HCT116 (cell line): ENCODE data around the gene THSD4. TPM values are rescaled to one million over a fixed set of nuclear protein-coding genes. Genes with fewer than 3 reads are reported as not detected.

ENCODE experiments used
- ATAC-seq: fragments of 200-7000 bp; cut with Tn5 transposase; 2 replicates; pipeline ENCODE4 v1.9.1; 2020; ENCODE audit warnings: mild to moderate bottlenecking, moderate library complexity
- BruUV-seq: library from RNA; stranded (reverse); fragments of 400-500 nt; replicated peaks from 2 replicates; lab custom pipeline; 2021; lab: Mats Ljungman, UMichigan
- CTCF ChIA-PET: fragments of 300-600 bp; sonication (Branson Sonifier 250); formaldehyde crosslinking; loops from one replicate; lab custom pipeline; 2021; ENCODE audit warnings: antibody characterized with exemption; lab: Charles Lee
- POLR2A ChIA-PET: fragments of 300-600, 350-600 bp; sonication (Branson Sonifier 250); formaldehyde crosslinking; loops from one replicate; lab custom pipeline; 2021; ENCODE audit warnings: antibody characterized with exemption; lab: Charles Lee
- RAD21 ChIA-PET, 2 experiments: fragments of 300-600 bp; sonication (Branson Sonifier 250); formaldehyde crosslinking; loops; one replicate each; lab custom pipeline; 2023; ENCODE audit warnings: low total read pairs in 2 of 2; ENCODE audit not compliant: uncharacterized antibody in 2 of 2, unreplicated experiment in 2 of 2, low non-redundant PET in 1 of 2; lab: Charles Lee
- DNase-seq: peaks from one replicate; pipeline ENCODE4 v3.0.0-alpha.2; 2010; ENCODE audit warnings: low read depth, low spot score
- H2AFZ ChIP-seq: fragments of 200-600 bp; shearing (Covaris generic), sonication (generic); 2 replicates; pipeline ENCODE4 v1.6.1; 2017; ENCODE audit warnings: low read depth, mixed run types, mixed read lengths, antibody characterized with exemption, low read length; ENCODE audit not compliant: poor library complexity, severe bottlenecking
- H3K27ac ChIP-seq: 2 replicates; pipeline ENCODE4 v1.5.1; 2012; ENCODE audit warnings: low read depth, low read length
- H3K27me3 ChIP-seq: fragments of 200-600 bp; sonication (generic); 2 replicates; pipeline ENCODE4 v1.6.1; 2016; ENCODE audit warnings: mixed run types, low read length, mixed read lengths; ENCODE audit not compliant: insufficient read depth
- H3K36me3 ChIP-seq, 2 experiments: fragments of 200-500 bp in 1 of 2; fragments of 200-600 bp in 1 of 2; sonication (Bioruptor generic) in 1 of 2; sonication (generic) in 1 of 2; 2 replicates each; pipeline versions ENCODE4 v1.5.1 to v1.6.1; 2014 to 2016; ENCODE audit warnings: low read length in 2 of 2, inconsistent platforms in 1 of 2, mixed read lengths in 1 of 2, mixed run types in 1 of 2; ENCODE audit not compliant: insufficient read depth in 2 of 2, control insufficient read depth in 1 of 2
- H3K4me1 ChIP-seq, 2 experiments: fragments of 200-600 bp in 1 of 2; sonication (generic) in 1 of 2; 2 replicates each; pipeline versions ENCODE4 v1.5.1 to v1.6.1; 2012 to 2017; ENCODE audit warnings: low read length in 2 of 2, inconsistent platforms in 1 of 2, mild to moderate bottlenecking in 1 of 2, mixed read lengths in 1 of 2, mixed run types in 1 of 2, moderate library complexity in 1 of 2; ENCODE audit not compliant: insufficient read depth in 2 of 2, control insufficient read depth in 1 of 2
- H3K4me2 ChIP-seq: fragments of 200-600 bp; sonication (generic); 2 replicates; pipeline ENCODE4 v1.6.1; 2017; ENCODE audit warnings: mixed run types, low read length, mixed read lengths
- H3K4me3 ChIP-seq, 2 experiments: fragments of 200-600 bp in 1 of 2; sonication (generic) in 1 of 2; replicated peaks in 1 of 2; 2 replicates each; pipeline ENCODE4 v1.5.1; 2011 to 2016; ENCODE audit warnings: low read length in 2 of 2, control low read depth in 1 of 2, low read depth in 1 of 2, mild to moderate bottlenecking in 1 of 2, mixed read lengths in 1 of 2, mixed run types in 1 of 2
- H3K79me2 ChIP-seq: fragments of 200-600 bp; sonication (generic); 2 replicates; pipeline ENCODE4 v1.6.1; 2017; ENCODE audit warnings: mild to moderate bottlenecking, mixed run types, low read length, moderate library complexity, mixed read lengths; ENCODE audit not compliant: insufficient read depth
- H3K9ac ChIP-seq: fragments of 200-600 bp; sonication (generic); 2 replicates; pipeline ENCODE4 v1.6.1; 2016; ENCODE audit warnings: low read length, mixed read lengths
- H3K9me2 ChIP-seq: fragments of 200-600 bp; sonication (generic), shearing (Covaris generic); 2 replicates; pipeline ENCODE4 v1.6.1; 2017; ENCODE audit warnings: mixed run types, mild to moderate bottlenecking, moderate library complexity; ENCODE audit not compliant: insufficient read depth
- H3K9me3 ChIP-seq, 2 experiments: fragments of 200-500 bp in 1 of 2; fragments of 200-600 bp in 1 of 2; sonication (Bioruptor generic) in 1 of 2; sonication (generic) in 1 of 2; 2 replicates each; pipeline ENCODE4 v1.6.1; 2014 to 2017; ENCODE audit warnings: low read length in 2 of 2, mixed read lengths in 2 of 2, inconsistent platforms in 1 of 2, low read depth in 1 of 2, mild to moderate bottlenecking in 1 of 2, mixed run types in 1 of 2, moderate library complexity in 1 of 2; ENCODE audit not compliant: control insufficient read depth in 1 of 2, insufficient read depth in 1 of 2
- H4K20me1 ChIP-seq: fragments of 200-600 bp; sonication (generic), shearing (Covaris generic); 2 replicates; pipeline ENCODE4 v1.6.1; 2017; ENCODE audit warnings: mixed run types, mild to moderate bottlenecking, moderate library complexity; ENCODE audit not compliant: insufficient read depth
- CBX3 ChIP-seq: IDR thresholded peaks from 2 replicates; pipeline ENCODE4 v1.6.1; 2012; ENCODE audit warnings: low read depth
- CEBPB ChIP-seq: IDR thresholded peaks from 2 replicates; pipeline ENCODE4 v1.6.1; 2012; ENCODE audit warnings: low read depth
- EGR1 ChIP-seq: IDR thresholded peaks from 2 replicates; pipeline ENCODE4 v1.6.1; 2012; ENCODE audit warnings: low read depth
- ELF1 ChIP-seq: IDR thresholded peaks from 2 replicates; pipeline ENCODE4 v1.6.1; 2012; ENCODE audit warnings: low read depth, borderline replicate concordance
- EZH2 ChIP-seq: fragments of 200-600 bp; sonication (generic); IDR thresholded peaks from 2 replicates; pipeline ENCODE4 v1.6.1; 2017; ENCODE audit warnings: antibody characterized with exemption, mixed run types
- EZH2phosphoT487 ChIP-seq: fragments of 200-600 bp; IDR thresholded peaks from 2 replicates; pipeline ENCODE4 v1.6.1; 2018; ENCODE audit warnings: antibody characterized with exemption, borderline replicate concordance
- FOSL1 ChIP-seq: IDR thresholded peaks from 2 replicates; pipeline ENCODE4 v1.6.1; 2012; ENCODE audit warnings: low read depth
- POLR2A ChIP-seq: IDR thresholded peaks from 2 replicates; pipeline ENCODE4 v1.7.0; 2011; ENCODE audit warnings: borderline replicate concordance; ENCODE audit not compliant: insufficient read depth, insufficient read length; ENCODE audit errors: extremely low read depth
- POLR2AphosphoS5 ChIP-seq: IDR thresholded peaks from 2 replicates; pipeline ENCODE4 v1.6.1; 2011; ENCODE audit warnings: mild to moderate bottlenecking, low read depth, low read length, moderate library complexity
- RAD21 ChIP-seq: IDR thresholded peaks from 2 replicates; pipeline ENCODE4 v1.6.1; 2012; ENCODE audit warnings: low read depth, mild to moderate bottlenecking
- SP1 ChIP-seq: IDR thresholded peaks from 2 replicates; pipeline ENCODE4 v1.6.1; 2012; ENCODE audit warnings: low read depth
- TCF7L2 ChIP-seq: IDR thresholded peaks from 2 replicates; pipeline ENCODE4 v1.7.0; 2011; ENCODE audit warnings: borderline replicate concordance, inconsistent platforms; ENCODE audit not compliant: insufficient read depth, insufficient read length; ENCODE audit errors: extremely low read depth
- YY1 ChIP-seq: IDR thresholded peaks from 2 replicates; pipeline ENCODE4 v1.6.1; 2011; ENCODE audit warnings: low read length, low read depth, moderate library complexity, mild to moderate bottlenecking; ENCODE audit not compliant: insufficient replicate concordance; ENCODE audit errors: extremely low read depth
- ZFX ChIP-seq: fragments of 450-650 bp; IDR thresholded peaks from 2 replicates; pipeline ENCODE4 v1.6.1; 2017
- ZNF274 ChIP-seq: fragments of 200-500 bp; sonication (Bioruptor generic); IDR thresholded peaks from 2 replicates; pipeline ENCODE4 v1.6.1; 2014; ENCODE audit warnings: mild to moderate bottlenecking, low read depth, low read length, inconsistent platforms
- intact Hi-C: fragments of 100-400 bp; cut with micrococcal nuclease; formaldehyde crosslinking; loops from 2 replicates; pipeline ENCODE4 v1.10.0; 2022
- total RNA-seq: library from RNA; stranded (reverse); gene quantifications from one replicate; pipeline ENCODE4 v1.2.1, GENCODE V29; 2021; ENCODE audit not compliant: unreplicated experiment
- TF ChIP-seq, protein P1 (sequence below): IDR thresholded peaks from 2 replicates; pipeline ENCODE4 v1.6.1; 2012
- TF ChIP-seq, protein P2 (sequence below), 3 experiments: fragments of 200-600 bp in 1 of 3; sonication (generic) in 1 of 3; IDR thresholded peaks in 2 of 3; conservative IDR thresholded peaks in 1 of 3; 2 replicates each; pipeline ENCODE4 v1.5.1; 2012 to 2017; ENCODE audit warnings: low read depth in 2 of 3, low read length in 2 of 3, antibody characterized with exemption in 1 of 3, borderline replicate concordance in 1 of 3, control low read depth in 1 of 3, mild to moderate bottlenecking in 1 of 3, mixed read lengths in 1 of 3, mixed run types in 1 of 3, moderate library complexity in 1 of 3; ENCODE audit not compliant: insufficient read depth in 1 of 3

THSD4 gene
- total RNA-seq, 1 experiment from 2014 or later = 30.5 TPM

DNA sequence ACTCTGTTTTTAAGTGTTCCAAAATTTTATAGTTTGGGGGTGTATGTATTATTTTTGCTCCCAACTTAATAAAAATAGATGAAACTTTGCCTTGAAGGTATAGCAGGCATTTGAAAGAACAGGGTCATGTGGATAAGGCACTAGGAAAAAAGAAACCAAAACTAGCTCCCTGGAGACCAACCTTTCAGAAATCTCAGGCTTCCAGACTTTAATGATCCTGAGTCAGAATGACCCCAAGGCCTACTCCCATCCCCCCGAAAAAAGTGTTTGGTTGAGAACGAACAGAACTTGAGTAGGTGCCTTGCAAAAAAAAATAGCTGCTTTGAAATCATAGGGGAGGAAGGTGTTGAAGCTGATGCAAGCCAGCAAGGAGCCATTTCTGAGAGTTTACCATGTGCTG, 309.5 kb downstream of the THSD4 start:
- intact Hi-C loops = no loop called here
- no TSS peak for BruUV-seq
- H3K36me3 ChIP-seq = no peaks in the 10 kb centered on the region

DNA sequence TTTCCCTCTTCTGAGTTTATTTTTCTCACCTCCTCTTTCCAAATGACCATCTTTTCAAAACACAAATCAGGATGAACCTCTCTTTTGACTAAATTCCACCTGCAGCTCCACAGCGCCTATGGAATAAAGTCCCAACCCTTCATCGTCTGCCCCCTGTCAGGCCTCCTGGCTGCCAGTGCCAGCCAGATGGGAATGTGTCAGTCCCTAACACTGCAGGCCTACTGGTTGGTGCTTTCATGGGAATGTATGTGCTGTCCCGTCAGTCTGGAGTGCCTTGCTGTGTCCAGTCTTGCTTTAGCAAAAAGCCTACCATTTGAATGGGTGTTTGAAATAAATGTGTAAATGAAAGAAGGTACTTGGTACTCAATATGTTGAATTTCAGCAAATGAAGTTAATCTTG, 310.1 kb downstream of the THSD4 start:
- H3K4me1 ChIP-seq = no peaks in the 10 kb centered on the region
- no peaks in the 10 kb centered on the region for H3K79me2 ChIP-seq
- RAD21 ChIA-PET = no interaction called here
- BruUV-seq = no TSS peak
- no peaks in the 10 kb centered on the region for H4K20me1 ChIP-seq
- no peaks in the 10 kb centered on the region for H3K9me3 ChIP-seq
- DNase-seq (no peak), ATAC-seq (no peak)
- no peaks in the 10 kb centered on the region for H3K27me3 ChIP-seq
- intact Hi-C loops = no loop called here
- no peak overlapping the region for H3K9ac ChIP-seq
- no peaks in the 10 kb centered on the region for H3K9me2 ChIP-seq
- H3K27ac ChIP-seq = no peak overlapping the region
- H3K36me3 ChIP-seq = no peaks in the 10 kb centered on the region
- no peak overlapping the region for H2AFZ ChIP-seq
- no peak overlapping the region for H3K4me3 ChIP-seq
- POLR2A ChIA-PET = no interaction called here
- CTCF ChIA-PET = interaction anchor here (1.2 kb wide), 1 partner anchor 15 kb away, joined by 3 read pairs; no protein-coding TSS in a partner anchor
- no peak overlapping the region for H3K4me2 ChIP-seq
- TF ChIP-seq SP1 (no peak), CEBPB (no peak), ZNF274 (no peak), EGR1 (no peak), CBX3 (no peak), YY1 (no peak), TCF7L2 (no peak), RAD21 (no peak), ZFX (no peak), EZH2 (no peak), POLR2A (no peak), POLR2AphosphoS5 (no peak), ELF1 (no peak)
- TF ChIP-seq, protein P1, sequence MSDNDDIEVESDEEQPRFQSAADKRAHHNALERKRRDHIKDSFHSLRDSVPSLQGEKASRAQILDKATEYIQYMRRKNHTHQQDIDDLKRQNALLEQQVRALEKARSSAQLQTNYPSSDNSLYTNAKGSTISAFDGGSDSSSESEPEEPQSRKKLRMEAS = no peak

More for the DNA sequence above, 309.5 kb downstream of the THSD4 start:
- DNase-seq = no peak
- Histone ChIP-seq H3K9ac (no peak overlapping the region), H3K27me3 (no peaks in the 10 kb centered on the region), H2AFZ (no peak overlapping the region), H4K20me1 (no peaks in the 10 kb centered on the region), H3K4me2 (no peak overlapping the region), H3K27ac (no peak overlapping the region), H3K4me1 (no peaks in the 10 kb centered on the region), H3K9me3 (no peaks in the 10 kb centered on the region), H3K4me3 (no peak overlapping the region), H3K9me2 (no peaks in the 10 kb centered on the region), H3K79me2 (no peaks in the 10 kb centered on the region)
- TF ChIP-seq ZNF274 = no peak
- TF ChIP-seq, protein P2, sequence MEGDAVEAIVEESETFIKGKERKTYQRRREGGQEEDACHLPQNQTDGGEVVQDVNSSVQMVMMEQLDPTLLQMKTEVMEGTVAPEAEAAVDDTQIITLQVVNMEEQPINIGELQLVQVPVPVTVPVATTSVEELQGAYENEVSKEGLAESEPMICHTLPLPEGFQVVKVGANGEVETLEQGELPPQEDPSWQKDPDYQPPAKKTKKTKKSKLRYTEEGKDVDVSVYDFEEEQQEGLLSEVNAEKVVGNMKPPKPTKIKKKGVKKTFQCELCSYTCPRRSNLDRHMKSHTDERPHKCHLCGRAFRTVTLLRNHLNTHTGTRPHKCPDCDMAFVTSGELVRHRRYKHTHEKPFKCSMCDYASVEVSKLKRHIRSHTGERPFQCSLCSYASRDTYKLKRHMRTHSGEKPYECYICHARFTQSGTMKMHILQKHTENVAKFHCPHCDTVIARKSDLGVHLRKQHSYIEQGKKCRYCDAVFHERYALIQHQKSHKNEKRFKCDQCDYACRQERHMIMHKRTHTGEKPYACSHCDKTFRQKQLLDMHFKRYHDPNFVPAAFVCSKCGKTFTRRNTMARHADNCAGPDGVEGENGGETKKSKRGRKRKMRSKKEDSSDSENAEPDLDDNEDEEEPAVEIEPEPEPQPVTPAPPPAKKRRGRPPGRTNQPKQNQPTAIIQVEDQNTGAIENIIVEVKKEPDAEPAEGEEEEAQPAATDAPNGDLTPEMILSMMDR (IDR thresholded peaks at IDR 0.05 in 2 of 3, conservative IDR thresholded peaks at IDR 0.05 in 1 of 3; ENCODE audit: borderline replicate concordance in 1 of 3, insufficient read depth in 1 of 3, low read depth in 2 of 3, low read length in 2 of 3) = no peak
- no peak for TF ChIP-seq EZH2phosphoT487
- no peak for TF ChIP-seq ELF1
- no peak for TF ChIP-seq CBX3
- no peak for TF ChIP-seq POLR2AphosphoS5
- no peak for TF ChIP-seq EZH2
- TF ChIP-seq CEBPB = no peak
- no peak for TF ChIP-seq EGR1
- no peak for TF ChIP-seq FOSL1
- no peak for TF ChIP-seq SP1
- CTCF ChIA-PET = interaction anchor here (1.2 kb wide), 1 partner anchor 15 kb away, joined by 3 read pairs; no protein-coding TSS in a partner anchor
- no peak for ATAC-seq
- POLR2A ChIA-PET = no interaction called here
- RAD21 ChIA-PET = no interaction called here
